Stimulated activated CD4-positive, alpha-beta T cell treated with anti-CD3 and anti-CD28 coated beads, Interleukin-15, amount 100 ng/mL, for 24 hours (primary cell): ENCODE results near the gene NTM.

Experiments
- DNase-seq: peaks from one replicate; pipeline ENCODE4 v3.0.0-alpha.2; 2020

NTM gene

DNA sequence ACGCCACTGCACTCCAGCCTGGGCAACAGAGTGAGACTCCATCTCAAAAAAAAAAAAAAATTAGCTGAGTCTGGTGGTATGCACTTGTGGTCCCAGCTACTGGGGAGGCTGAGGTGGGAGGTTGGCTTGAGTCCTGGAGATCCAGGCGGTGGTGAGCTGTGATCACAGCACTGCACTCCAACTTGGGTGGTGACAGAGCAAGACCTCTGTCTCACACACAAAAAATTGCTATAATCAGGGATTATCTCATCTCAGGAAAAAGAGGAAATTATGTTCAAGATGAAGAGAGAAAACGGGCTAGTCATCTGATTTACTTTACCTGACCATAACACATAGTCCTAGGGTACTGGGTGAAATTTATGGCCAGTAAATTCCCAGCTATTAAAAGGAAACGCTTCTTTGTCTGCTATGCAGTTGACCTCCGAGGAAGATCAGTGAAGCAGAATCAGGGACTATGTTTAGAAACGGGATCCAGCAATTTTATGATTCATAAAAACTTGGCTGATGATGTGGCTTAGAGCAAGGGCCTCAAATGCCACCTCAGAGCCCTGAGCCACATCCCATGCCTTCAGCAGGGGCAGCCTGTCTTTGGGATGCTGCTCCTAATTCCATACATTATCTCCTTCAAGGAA, 386.2 kb downstream of the NTM start:
- no peak for DNase-seq

DNA sequence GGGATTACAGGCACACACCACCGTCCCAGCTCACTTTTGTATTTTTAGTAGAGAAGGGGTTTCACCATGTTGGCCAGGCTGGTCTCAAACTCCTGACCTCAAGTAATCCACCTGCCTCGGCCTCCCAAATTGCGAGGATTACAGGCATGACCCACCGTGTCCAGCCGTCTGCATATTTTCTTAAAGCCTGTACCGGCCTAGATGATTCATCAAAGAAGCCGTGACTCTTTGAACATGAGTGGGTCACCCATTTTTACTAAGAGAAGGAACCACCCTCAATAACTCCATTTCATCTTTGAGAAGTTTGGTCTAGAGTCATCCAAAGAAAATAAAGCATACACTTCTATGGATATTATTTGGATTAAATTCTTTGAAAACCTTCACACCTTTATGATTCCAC, 388.3 kb downstream of the NTM start:
- no peak for DNase-seq

DNA sequence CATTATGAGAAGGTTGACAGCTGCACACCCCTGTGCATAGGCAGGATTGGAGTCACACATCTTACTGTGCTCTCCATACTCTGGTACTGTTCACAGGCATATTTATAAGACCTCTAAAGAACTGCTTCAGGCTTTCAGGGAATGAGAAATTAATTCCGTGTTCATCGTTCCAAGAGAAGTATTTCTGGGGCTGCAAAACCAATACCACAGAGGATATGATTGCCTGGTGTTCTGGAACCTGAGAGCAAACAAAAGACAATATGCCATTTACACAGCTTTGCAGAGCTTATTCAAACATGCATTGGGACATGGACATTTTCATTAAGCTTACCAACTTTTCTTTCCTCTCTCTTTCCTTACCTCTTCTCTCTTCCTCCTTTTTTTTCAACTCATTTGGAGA, 388.7 kb downstream of the NTM start:
- DNase-seq: no peak

DNA sequence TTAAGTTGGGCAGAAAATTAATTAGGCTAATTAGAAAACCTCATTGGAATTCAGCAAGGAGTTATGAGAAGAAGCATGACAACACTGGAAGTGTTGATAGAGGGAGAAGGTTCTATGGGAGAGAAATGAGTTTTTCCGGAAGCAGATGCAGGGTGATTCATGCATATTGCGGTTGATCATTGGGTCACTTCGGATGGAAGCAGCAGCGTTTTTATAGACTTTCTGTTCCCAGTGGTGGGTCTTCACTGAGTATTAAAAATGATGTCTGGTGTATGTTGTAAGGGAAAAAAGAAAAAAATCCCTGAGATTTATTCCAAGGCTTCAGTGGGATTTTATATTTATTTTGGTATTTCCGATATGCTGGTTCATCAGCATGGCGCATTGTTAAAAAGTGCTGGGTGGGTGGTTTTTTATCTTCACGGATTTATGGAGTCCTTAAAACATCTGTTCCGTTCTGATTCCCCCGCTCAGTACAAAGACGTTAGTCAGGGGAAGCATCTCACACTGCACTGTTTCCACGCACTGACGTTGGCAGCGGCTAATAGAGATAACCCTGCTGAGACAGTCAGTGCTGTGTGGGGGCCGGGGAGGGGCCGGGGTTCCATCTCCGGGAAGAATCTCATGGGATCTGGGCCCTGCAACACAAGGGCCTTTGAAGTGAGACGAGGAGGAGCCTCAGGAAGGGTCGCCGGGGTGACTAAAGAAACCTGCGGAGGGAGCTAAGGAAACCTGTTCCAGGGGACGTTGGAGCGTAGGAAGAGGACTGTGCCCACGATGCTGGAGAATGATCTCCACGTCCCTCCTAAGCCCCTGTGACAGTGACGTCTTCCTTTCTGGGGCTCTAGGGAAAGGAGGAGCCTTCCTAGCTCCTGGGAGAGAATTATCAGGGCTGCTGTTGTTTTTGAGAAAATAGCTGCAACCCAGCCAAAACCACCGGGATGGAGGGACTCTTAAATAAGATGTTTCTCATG, 390.0 kb downstream of the NTM start:
- no peak for DNase-seq

DNA sequence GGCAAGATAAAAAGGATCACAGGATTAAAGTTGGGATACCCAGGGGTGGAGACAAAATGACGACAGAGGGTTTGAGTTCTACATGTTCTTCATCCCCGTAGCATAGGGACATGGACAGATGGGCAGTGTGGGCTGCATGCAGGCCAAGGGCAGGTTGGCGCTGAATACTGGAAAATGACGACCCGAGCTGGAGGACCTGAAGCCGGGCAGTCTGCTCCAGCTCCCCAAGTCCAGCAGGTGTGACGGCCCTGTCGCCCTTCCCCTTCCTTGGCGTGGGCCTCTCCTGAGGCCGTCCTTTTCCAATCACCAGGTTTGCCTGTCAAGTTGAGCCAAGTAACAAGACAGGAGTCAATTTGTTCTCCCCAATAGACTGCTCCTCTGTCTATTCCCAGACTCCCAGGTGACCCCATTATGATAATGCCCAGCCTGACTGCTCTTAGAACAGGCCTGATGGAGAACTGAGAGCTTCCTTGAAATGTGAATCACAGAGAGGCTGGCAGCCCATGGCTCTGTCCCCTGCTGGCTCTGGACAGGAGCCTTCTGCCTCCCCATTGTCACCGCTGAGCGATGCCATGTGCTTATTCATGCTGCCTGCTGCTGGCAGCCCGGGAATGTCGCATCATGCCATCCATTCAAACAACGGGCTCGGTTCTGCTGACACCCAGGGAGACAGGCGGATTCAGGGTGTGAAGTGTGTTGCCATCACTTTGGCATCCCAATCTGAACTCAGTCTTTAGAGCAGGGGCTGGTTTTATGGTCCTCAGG, 392.1 kb downstream of the NTM start:
- DNase-seq: no peak

DNA sequence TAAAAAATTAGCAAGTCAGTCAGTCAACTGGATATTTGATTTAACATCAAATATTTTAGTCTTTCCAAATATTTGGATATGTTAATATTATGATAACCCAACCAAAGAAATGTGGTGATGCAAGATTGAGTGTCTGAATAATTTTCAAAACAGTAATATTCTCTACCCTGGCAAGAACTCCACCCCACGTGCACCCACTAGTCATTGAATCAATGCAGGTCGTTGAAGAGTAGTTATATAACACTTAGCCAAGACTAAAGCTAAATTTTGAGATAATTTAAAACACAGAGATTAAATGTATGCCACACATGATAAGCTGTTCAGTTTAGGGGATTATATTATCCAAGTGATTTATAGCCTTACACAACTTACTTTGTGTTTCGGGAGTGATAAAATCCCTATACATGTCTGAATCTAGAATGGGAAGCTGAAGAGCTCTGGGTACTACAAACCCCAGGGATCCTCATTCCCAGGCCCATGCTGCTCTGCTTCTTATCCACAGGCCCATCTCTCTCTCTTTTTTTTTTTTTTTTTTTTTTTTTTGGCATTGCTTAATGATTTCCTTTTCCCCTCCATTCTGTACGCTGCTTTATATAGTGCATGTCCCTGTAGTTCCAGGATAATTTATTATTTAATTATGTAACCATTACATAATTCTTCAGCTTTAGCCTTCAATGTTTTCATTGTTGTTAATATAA, 392.9 kb downstream of the NTM start:
- DNase-seq: no peak

DNA sequence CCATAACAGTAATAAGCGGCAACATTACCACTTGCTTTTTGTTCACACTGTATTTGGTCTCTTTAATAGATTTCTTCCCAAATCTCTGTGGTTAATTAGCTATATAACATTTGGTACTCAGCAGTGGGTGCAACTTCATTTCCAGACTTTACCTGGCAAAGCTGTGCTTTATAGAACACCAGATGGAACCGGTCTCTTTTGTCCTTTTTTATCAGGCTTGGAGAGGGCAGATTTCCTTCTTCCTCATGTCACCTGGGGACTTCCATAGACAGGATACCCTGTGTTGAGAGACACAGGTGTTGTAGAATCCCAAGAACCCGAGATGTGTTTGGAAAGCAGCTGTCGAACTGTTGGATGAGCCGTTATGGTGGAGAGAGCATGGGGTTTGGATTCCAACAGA, 393.7 kb downstream of the NTM start:
- DNase-seq: no peak

DNA sequence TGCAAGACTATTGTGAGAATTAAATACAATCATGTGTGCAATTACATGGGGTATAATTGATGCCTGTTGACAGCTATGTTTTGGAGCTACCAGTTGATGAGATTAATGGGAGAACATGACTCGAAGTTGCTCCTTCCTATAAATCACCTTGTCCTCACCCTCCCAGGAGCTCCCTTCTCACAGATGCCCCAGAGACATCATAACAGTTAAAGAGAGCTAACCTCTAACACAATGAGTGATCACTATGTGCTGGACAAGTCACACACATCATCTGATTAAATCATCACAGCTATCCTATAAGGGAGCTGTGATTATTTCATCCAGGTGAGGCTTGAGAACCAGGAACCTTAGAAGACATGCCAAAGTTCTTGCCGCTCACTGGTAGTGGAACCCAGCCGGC, 394.2 kb downstream of the NTM start:
- DNase-seq: no peak

DNA sequence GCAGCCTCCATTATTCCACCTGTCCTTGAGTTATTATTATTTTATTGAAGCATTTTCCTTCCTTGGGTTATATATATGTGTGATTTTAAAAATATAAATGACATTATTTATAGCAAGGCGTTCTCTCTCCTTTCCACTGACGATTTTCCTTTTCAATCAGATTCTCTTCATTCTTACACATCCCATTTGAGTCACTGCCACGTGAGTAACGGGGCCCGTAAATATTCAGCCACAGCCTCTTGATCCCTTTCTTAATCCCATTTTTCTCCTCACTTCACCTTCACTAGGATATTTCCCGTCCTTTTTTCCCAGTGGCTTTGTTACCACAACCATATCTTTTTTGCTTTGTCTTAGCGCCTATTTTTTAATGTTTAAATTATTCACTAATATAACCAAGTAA, 396.2 kb downstream of the NTM start:
- DNase-seq: no peak

DNA sequence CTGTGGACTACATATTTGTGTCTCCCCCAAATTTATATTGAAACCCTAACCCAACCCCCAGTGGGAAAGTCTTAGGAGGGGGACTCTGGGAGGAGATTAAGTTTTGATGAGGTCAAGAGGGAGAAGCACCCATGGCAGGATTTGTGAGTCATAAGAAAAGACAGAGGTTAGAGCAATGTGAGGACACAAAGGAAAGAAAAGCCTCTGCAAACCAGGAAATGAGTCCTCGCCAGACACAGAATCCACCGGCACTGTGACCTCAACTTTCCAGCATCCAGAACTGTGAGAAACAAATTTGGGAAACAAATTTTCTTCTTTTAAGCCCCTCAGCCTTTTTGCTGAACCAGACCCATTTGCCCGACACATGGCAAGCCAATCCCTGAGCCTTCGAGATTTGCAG, 397.0 kb downstream of the NTM start:
- DNase-seq: no peak

DNA sequence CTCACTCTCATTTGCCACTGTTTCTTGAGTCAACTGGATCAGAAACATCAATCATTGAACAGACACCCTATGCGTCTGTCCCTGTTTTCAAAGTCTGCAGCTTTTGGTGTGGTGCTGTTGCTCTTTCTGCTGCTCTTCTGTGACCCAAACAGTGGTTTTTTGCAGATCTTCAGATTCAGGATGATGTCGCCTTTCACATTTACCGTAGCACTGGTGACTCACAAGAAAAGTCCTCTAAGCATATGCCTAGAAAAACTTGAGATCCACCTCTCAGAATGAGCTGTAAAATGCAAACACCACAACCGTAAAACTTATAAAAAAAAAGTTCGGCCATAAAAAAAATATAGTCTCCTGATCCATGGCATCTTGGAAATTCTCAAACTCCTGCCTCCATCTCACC, 400.4 kb downstream of the NTM start:
- no peak for DNase-seq

DNA sequence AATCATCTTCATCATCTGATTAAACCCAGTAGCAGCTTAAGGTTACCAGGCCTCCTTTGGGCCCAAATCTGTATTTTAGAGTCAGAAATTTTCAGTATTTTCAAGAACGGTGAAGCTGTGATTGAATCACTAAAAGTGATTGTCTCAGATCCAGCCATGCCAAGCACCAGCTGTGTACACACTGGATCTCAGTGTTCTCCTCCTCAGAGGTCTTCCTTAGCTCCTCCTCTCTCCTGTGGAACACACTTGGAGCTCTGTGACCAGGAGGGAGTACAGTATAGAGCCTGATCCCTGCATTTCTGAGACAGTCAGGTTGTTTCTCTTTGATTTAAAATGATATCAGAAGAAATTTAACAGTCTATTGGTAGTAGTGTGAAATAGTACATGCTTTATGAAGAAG, 401.1 kb downstream of the NTM start:
- DNase-seq: no peak

DNA sequence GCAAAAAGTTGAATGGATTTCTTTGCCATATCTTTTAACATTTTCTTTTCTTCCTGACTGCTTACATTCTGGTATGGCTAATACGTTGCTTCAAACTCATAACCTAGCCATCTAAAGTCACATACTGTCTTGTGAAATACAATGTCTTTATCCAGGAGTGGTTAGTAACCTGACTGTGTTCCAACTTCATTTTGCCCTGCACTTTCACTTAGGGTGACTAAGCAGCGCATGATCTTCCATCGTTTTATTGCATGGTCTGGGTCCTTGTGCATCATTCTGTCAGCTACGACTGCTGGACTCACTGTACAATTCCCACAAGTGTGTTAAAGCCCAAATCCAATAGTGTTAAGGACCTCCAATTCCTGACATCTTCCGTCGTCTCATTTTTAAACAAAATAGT, 403.2 kb downstream of the NTM start:
- no peak for DNase-seq

DNA sequence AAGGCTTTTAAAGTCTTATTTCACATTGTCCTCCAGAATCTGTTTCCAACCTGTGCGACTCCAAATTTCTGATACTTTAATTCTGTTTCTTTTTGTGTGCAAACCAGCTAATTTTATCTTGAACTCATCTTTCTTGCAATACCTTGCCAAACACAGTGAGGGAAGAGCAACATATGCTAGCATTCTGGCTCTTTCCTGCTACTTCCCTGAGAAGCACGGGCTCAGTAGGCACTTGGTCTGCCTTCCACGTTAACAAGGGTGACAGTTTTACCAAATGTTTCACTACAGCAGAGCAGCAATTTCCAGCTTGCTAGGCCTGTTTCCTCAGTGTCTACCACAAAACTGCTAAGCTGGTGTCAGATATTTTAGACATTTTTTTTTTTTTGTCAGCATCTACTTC, 405.8 kb downstream of the NTM start:
- DNase-seq: no peak

DNA sequence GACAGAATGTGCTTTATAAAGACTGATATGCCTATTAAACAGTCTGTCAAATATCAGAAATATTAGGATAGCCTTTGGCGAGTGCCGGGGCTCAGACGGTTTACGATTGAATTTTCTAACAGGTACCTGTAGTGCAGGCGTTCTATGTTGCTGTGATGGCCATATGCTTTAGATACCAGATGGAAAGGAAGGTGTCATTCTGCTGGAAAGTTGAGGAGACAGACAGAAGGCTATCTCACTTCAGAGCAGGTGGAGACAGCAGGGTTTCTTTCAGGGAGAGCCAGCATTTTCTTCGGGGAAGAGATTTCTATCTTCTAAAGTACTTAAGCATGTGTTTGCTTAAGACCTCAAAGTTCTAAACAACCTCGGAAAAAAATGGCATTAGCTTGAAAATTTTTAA, 415.4 kb downstream of the NTM start:
- no peak for DNase-seq

DNA sequence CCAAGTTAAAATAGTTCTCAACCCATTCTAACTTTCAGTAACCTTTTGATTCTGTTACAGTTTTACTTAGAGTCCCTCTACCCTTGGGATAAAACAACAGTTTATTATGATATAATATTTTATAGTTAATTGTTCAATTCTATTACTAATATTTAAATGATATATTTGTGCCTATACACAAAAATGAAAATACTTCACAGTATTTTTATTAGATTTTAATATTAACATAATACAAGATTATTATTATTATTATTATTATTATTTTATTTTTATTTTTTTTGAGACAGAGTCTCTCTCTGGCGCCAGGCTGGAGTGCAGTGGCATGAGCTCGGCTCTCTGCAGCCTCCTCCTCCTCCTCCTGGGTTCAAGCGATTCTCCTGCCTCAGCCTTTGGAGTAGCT, 416.7 kb downstream of the NTM start:
- DNase-seq: no peak

DNA sequence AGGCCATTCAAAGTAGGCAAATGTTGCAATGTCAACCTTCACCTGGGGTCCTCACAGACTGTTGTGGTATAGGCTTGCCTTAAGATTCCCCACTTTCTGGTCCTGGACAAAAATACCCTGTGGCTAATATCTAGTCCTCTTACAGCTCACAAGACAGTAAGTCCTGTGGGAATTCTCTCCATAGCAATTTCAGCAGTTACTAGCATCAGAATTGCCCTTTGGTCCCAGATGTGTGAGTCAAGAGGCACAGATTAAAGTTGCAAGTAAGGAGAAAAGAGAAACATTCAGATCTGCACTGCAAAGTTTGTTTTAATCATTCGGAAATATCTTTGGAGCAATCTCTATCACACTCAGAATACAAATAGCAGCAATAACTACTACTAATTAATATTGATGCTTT, 420.2 kb downstream of the NTM start:
- no peak for DNase-seq

DNA sequence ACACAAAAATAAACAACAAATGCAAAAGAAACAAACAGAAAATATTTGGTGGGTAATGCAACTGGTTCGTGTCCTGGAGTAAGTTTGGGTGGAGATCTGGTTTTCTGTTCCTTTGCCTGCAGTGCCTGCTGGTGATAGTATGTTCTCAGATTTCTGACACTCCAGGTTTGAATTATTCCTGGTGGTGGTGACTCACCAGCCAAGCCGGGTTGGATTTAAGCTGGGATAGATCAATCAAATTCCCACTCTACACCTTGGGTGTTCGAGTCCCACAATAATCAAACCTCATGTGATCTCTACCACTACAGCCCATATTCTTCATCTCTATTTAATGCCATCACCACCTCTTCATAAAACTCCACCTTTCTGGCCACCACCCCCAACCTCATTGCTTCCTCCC, 421.8 kb downstream of the NTM start:
- no peak for DNase-seq

DNA sequence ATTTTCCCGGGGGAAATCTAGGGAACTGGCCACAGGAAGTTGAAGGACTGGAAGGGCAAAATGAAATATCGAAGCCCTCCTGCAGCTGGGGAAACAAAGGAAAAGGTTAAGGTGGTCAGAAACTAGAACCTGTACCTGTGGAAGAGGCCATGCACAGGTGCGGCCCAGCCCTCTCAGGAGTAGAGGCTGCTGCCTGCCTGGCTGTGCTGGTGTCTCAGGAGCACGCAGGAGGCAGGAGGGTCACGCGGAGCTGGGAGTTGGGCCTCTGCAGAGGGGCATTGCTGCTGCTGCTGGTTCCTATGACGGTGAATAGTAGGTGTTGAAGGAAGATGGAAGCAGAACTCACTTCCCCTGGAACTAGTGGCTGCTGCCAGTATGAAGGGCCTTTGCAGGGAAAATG, 425.7 kb downstream of the NTM start:
- no peak for DNase-seq

DNA sequence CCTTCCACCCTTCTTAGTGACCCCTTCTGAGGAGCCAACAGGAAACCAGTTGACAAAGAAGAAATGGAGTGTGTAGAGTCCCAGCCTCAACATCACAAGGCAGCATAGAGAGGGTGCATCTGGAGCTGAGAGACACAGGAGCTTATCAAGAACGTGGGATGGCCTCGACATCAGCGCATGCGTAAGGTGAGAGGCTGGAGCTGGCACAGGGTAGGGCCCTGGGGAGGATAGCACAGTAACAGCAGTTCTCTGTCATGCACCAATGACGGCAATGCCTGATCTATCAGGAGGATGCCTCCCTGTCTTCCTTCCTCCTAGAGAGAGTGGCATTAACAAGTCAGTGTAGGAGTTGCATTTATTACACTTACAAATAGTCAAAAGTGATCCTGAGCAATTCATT, 426.1 kb downstream of the NTM start:
- DNase-seq: no peak

DNA sequence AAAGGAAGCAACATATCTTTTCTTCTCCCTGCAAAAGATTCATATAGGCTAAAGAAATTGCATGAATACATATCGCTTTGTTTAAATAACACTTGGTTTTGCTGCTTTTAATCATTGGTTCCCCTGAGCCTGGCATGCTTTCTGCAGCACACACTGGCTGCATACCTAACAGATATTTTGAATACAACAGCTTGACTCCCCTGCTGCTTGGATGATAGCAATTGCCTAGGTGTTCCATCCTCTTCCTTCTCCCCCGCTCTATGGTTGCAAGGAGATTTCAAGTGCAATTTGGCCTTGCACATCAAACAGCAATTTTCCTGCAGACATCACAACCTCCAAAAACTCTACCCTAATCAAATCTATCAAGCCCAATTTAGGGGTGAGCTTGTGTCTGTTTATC, 430.0 kb downstream of the NTM start:
- DNase-seq: no peak

DNA sequence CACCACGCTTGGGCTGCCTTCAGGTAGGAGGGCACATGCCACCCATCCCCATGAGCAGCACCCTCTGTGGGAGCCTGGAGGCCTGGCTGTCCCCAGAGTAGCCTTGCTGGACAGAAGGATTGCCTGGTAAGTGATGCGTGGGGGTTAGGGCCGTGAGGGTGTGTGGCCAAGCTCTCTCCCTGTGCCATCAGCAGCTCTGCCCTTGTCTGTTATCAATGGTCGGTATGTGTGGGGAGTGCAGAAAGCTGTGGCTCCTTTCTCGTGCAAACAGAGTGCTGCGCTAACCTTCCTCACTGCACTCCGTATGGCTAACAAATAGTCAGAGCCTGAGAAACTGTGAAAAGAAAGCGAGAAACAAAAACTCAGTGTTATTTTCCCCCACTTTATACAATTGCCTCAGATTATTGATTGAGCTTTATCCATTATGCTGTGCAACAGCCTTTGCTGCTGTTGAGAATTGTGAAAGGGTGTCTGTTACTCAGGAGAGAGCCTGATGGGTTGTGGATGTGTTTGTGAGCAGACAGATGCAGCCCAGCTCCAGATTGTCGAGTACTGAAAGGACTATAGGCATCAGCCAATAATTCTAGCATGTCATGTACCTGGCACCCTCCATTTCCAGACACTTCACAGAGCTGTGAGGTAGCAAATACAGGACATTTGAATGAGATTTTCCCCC, 432.2 kb downstream of the NTM start:
- DNase-seq: no peak

DNA sequence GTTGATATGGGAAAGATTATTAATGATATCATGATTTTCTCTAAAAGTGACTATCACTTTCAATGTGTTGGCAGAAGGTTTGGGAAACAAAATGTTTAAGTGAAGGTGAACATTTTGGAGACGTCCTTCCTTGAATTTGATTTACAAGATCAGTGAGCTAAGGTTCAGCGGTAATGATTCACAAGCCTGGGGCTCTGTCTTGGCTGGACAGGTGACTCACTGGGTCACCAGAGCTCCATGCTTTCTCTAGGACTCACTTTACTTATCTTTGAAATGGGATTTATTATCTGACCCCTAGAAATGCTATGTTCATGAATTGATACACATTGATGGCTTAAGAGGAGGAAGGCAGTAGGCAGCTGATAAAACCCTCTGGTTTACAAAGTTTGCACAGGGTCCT, 437.5 kb downstream of the NTM start:
- no peak for DNase-seq
